OCI-LY1 (cell line): ENCODE data around the gene CSTB.

ENCODE experiments used
- H2AFZ ChIP-seq: fragments of 200-600 bp; sonication (generic), shearing (Covaris generic); 2 replicates; pipeline ENCODE4 v1.6.0; 2014; ENCODE audit warnings: antibody characterized with exemption, mild to moderate bottlenecking, low read length
- H3F3A ChIP-seq: fragments of 200-600 bp; sonication (generic), shearing (Covaris generic); 2 replicates; pipeline ENCODE4 v1.6.0; 2014; ENCODE audit warnings: mild to moderate bottlenecking, antibody characterized with exemption, low read length, moderate library complexity; ENCODE audit not compliant: insufficient read depth
- H3K27ac ChIP-seq: fragments of 200-600 bp; sonication (generic); 2 replicates; pipeline ENCODE4 v1.5.1; 2014; ENCODE audit warnings: low read length, mixed run types, mild to moderate bottlenecking, low read depth; ENCODE audit not compliant: poor library complexity, severe bottlenecking
- H3K27me3 ChIP-seq: fragments of 200-600 bp; sonication (generic); 2 replicates; pipeline ENCODE4 v1.6.0; 2014; ENCODE audit warnings: antibody characterized with exemption, mild to moderate bottlenecking, low read length, moderate library complexity; ENCODE audit not compliant: insufficient read depth
- H3K36me3 ChIP-seq: fragments of 200-600 bp; sonication (generic); 2 replicates; pipeline ENCODE4 v1.6.1; 2014; ENCODE audit warnings: mild to moderate bottlenecking, antibody characterized with exemption, low read length, moderate library complexity, mixed read lengths; ENCODE audit not compliant: insufficient read depth
- H3K4me1 ChIP-seq: fragments of 200-600 bp; sonication (generic); 2 replicates; pipeline ENCODE4 v1.5.1; 2014; ENCODE audit warnings: mild to moderate bottlenecking, low read length, moderate library complexity; ENCODE audit not compliant: insufficient read depth, severe bottlenecking
- H3K4me2 ChIP-seq: fragments of 200-600 bp; sonication (generic), shearing (Covaris generic); 2 replicates; pipeline ENCODE4 v1.6.1; 2014; ENCODE audit warnings: low read length
- H3K4me3 ChIP-seq: fragments of 200-600 bp; sonication (generic); 2 replicates; pipeline ENCODE4 v1.5.1; 2014; ENCODE audit warnings: low read length, low read depth, mild to moderate bottlenecking, mixed read lengths; ENCODE audit not compliant: poor library complexity, severe bottlenecking
- H3K79me2 ChIP-seq: fragments of 200-600 bp; shearing (Covaris generic); 2 replicates; pipeline ENCODE4 v1.6.1; 2016; ENCODE audit warnings: mixed run types, low read length, mixed read lengths; ENCODE audit not compliant: insufficient read depth
- H3K9ac ChIP-seq: fragments of 200-600 bp; sonication (generic), shearing (Covaris generic); 2 replicates; pipeline ENCODE4 v1.6.1; 2014; ENCODE audit warnings: mild to moderate bottlenecking, low read length, mixed read lengths
- H3K9me2 ChIP-seq: fragments of 200-600 bp; sonication (generic), shearing (Covaris generic); 2 replicates; pipeline ENCODE4 v1.6.1; 2014; ENCODE audit warnings: low read depth, mild to moderate bottlenecking, low read length, mixed read lengths
- H3K9me3 ChIP-seq: fragments of 200-600 bp; shearing (Covaris generic); 2 replicates; pipeline ENCODE4 v1.6.1; 2014; ENCODE audit warnings: low read length, mixed read lengths
- H4K20me1 ChIP-seq: fragments of 200-600 bp; sonication (generic), shearing (Covaris generic); 2 replicates; pipeline ENCODE4 v1.6.0; 2016; ENCODE audit warnings: mild to moderate bottlenecking, low read length; ENCODE audit not compliant: insufficient read depth
- EZH2 ChIP-seq: fragments of 200-600 bp; sonication (generic), shearing (Covaris generic); IDR thresholded peaks from 2 replicates; pipeline ENCODE4 v1.8.0; 2017; ENCODE audit warnings: borderline replicate concordance, mixed run types, mild to moderate bottlenecking, antibody characterized with exemption, low read length, moderate library complexity, mixed read lengths
- TF ChIP-seq, protein P1 (sequence below): fragments of 200-600 bp; sonication (generic), shearing (Covaris generic); IDR thresholded peaks from 2 replicates; pipeline ENCODE4 v1.5.1; 2017; ENCODE audit warnings: mild to moderate bottlenecking, antibody characterized with exemption, low read length, moderate library complexity, mixed read lengths

CSTB gene

GRCh38 chr21:43739621-43740435 lies 36.3 kb downstream of the CSTB start:
- no peaks in the 10 kb centered on the region for H3K9me2 ChIP-seq
- peaks cover 22% of the 10 kb centered on the region for H3K36me3 ChIP-seq
- no peak overlapping the region for H3K9ac ChIP-seq
- no peaks in the 10 kb centered on the region for H3K27me3 ChIP-seq
- no peaks in the 10 kb centered on the region for H3K79me2 ChIP-seq
- no peaks in the 10 kb centered on the region for H3K9me3 ChIP-seq
- no peak overlapping the region for H3K27ac ChIP-seq
- TF ChIP-seq, protein P1, sequence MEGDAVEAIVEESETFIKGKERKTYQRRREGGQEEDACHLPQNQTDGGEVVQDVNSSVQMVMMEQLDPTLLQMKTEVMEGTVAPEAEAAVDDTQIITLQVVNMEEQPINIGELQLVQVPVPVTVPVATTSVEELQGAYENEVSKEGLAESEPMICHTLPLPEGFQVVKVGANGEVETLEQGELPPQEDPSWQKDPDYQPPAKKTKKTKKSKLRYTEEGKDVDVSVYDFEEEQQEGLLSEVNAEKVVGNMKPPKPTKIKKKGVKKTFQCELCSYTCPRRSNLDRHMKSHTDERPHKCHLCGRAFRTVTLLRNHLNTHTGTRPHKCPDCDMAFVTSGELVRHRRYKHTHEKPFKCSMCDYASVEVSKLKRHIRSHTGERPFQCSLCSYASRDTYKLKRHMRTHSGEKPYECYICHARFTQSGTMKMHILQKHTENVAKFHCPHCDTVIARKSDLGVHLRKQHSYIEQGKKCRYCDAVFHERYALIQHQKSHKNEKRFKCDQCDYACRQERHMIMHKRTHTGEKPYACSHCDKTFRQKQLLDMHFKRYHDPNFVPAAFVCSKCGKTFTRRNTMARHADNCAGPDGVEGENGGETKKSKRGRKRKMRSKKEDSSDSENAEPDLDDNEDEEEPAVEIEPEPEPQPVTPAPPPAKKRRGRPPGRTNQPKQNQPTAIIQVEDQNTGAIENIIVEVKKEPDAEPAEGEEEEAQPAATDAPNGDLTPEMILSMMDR = no peak
- no peak for TF ChIP-seq EZH2
- H4K20me1 ChIP-seq = no peaks in the 10 kb centered on the region
- H2AFZ ChIP-seq = no peak overlapping the region
- no peaks in the 10 kb centered on the region for H3F3A ChIP-seq
- H3K4me1 ChIP-seq = no peaks in the 10 kb centered on the region
- no peak overlapping the region for H3K4me3 ChIP-seq
- H3K4me2 ChIP-seq = no peak overlapping the region

DNA sequence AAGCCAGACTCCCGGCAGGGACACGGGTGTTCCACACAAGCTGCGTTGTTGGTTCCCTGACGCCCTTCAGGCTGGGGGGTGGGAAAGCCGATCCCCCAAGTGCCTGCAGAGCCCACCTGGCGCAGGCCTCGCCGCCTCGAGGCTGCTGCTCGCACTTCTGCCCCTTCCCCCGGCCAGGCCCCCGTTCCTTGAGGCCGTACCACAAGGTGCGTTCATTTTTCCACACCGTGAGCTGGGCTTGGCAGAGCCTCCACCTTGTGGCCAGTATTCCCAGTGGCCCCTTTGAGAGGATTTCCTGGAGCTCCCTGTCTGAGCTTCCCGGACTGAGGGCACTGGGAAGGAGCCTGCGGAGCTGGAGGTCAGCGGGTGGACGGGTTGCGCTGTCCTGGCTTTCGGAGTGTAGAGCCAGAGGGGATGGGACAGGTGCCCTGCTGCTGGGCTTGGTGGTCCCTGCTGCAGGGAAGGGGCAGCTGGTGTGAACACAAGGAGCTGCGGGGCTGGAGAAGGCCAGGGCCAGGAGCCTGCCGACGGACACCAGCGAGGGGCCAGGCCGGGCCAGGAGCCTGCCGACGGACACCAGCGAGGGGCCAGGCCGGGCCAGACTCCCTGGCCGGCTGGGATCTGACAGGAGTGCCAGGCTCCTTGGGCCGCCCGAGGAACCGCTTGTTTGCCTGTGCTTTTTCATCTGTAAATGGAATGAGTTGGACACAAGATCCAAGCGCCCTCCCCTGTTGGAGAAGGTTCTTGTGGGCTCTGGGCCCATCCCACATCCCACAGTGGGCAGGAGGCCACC lies 38.8 kb downstream of the CSTB start:
- peaks cover 12% of the 10 kb centered on the region for H3K4me1 ChIP-seq
- no peak overlapping the region for H3K4me2 ChIP-seq
- H3K36me3 ChIP-seq = peaks cover 10% of the 10 kb centered on the region

DNA sequence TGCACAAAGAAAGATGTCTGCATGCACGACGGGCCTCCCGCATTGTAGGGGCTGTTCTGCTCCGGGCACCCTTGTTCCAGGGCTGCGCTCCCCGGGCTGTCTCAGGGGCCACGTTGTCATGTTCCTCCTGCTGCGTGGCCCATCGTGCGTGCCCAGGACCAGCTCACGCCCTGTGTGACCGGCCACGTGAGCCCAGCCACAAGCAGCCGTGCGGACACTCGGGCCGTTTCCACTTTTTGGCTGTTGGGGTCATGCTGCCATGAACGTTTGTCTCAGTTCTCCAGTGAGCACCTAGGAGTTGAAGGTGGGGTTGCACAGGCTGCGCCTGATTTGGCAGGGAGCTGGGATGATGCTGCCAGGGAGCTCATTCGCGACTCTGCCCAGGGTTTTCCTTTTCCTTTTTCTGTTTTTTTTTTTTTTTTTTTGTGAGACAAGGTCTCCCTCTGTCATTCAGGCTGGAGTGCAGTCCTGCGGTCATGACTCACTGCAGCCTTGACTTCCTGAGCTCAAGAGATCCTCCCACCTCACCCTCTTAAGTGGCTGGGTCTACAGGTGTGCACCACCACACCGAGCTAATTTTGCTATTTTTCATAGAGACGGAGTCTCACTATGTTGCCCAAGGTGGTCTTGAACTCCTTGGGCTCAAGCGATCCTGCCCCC lies 39.8 kb downstream of the CSTB start:
- no peak overlapping the region for H3K4me2 ChIP-seq
- H3F3A ChIP-seq = no peaks in the 10 kb centered on the region
- H3K4me1 ChIP-seq = peaks cover 12% of the 10 kb centered on the region

More for the DNA sequence above, 38.8 kb downstream of the CSTB start:
- H3F3A ChIP-seq = no peaks in the 10 kb centered on the region
- no peaks in the 10 kb centered on the region for H3K9me2 ChIP-seq
- no peaks in the 10 kb centered on the region for H3K27me3 ChIP-seq
- H2AFZ ChIP-seq = no peak overlapping the region
- no peak overlapping the region for H3K4me3 ChIP-seq
- no peaks in the 10 kb centered on the region for H3K79me2 ChIP-seq
- no peak for TF ChIP-seq EZH2
- TF ChIP-seq, protein P1 = no peak
- H3K9me3 ChIP-seq = no peaks in the 10 kb centered on the region
- no peak overlapping the region for H3K9ac ChIP-seq
- no peak overlapping the region for H3K27ac ChIP-seq
- no peaks in the 10 kb centered on the region for H4K20me1 ChIP-seq

More for the DNA sequence above, 39.8 kb downstream of the CSTB start:
- no peaks in the 10 kb centered on the region for H3K27me3 ChIP-seq
- no peaks in the 10 kb centered on the region for H4K20me1 ChIP-seq
- H3K9ac ChIP-seq = no peak overlapping the region
- no peak overlapping the region for H3K4me3 ChIP-seq
- no peak overlapping the region for H2AFZ ChIP-seq
- peaks cover 6% of the 10 kb centered on the region; the same call in 1 of the 2 replicates for H3K36me3 ChIP-seq
- H3K27ac ChIP-seq = no peak overlapping the region
- H3K9me3 ChIP-seq = no peaks in the 10 kb centered on the region
- no peak for TF ChIP-seq EZH2
- TF ChIP-seq, protein P1 = no peak
- H3K9me2 ChIP-seq = no peaks in the 10 kb centered on the region
- no peaks in the 10 kb centered on the region for H3K79me2 ChIP-seq
